8988T (cell line): ENCODE results near the gene TLCD1.
"Not testable (repeated sequence)": the region's sequence is repeated elsewhere in the genome, so short reads cannot be mapped to it uniquely, and the experiment has no call there.

ENCODE experiments used
- DNase-seq: peaks from one replicate; pipeline ENCODE4 v3.0.0; 2011

TLCD1 gene

DNA sequence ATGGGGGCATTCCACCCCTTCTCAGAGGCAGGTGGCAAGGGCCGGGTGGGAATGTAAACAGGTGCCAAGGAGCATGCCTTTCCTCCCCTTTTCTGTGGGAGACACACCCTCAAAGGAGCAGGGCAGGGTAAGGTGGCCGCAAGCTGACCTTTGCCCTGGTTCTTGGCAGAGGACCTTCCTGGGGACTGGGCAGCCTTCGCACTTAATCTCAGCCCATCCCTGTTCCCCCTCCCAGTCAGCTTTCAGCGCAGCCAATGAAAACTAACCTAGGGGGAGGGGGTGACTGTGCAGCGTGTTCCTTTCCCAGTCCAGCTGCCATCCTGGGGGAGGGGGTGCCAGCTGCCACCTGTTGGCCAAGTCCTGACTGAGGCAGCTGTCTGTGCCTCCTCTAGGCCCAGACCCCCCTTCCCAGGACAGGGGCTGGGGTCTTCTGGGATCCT lies 20.6 kb upstream of the TLCD1 start:
- DNase-seq: no peak

- DNase-seq: no peak
These were observed 19.9 kb upstream of the TLCD1 start for GRCh38 chr17:28745786-28746411.

- no peak for DNase-seq
These were observed 19.1 kb upstream of the TLCD1 start for GRCh38 chr17:28744972-28745785.

GRCh38 chr17:28744104-28744971 lies 18.3 kb upstream of the TLCD1 start:
- DNase-seq: peak; percentile 69

GRCh38 chr17:28743243-28744103 lies 17.4 kb upstream of the TLCD1 start, which contains the start of gene TRAF4:
TSS of gene TRAF4 (plus strand) at chr17:28744011. CDS start at chr17:28744113, 102 bp downstream.
- peak; percentile 98 for DNase-seq

GRCh38 chr17:28741358-28742349 lies 15.6 kb upstream of the TLCD1 start:
- DNase-seq: no peak

- no peak for DNase-seq
These were observed 14.6 kb upstream of the TLCD1 start for GRCh38 chr17:28740406-28741357.

- no peak for DNase-seq
These were observed 12.8 kb upstream of the TLCD1 start for GRCh38 chr17:28738680-28739384.

GRCh38 chr17:28737770-28738679 lies 12.0 kb upstream of the TLCD1 start:
- no peak for DNase-seq

DNA sequence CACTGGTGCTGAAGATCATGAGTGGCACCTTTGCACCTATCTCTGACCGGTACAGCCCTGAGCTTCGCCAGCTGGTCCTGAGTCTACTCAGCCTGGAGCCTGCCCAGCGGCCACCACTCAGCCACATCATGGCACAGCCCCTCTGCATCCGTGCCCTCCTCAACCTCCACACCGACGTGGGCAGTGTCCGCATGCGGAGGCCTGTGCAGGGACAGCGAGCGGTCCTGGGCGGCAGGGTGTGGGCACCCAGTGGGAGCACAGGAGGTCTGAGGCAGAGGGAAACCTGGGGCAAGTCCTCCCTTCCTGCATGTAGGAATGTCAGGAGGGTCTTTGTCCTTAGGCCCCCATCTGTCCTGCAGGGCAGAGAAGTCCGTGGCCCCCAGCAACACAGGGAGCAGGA lies 11.3 kb upstream of the TLCD1 start:
- DNase-seq: no peak

DNA sequence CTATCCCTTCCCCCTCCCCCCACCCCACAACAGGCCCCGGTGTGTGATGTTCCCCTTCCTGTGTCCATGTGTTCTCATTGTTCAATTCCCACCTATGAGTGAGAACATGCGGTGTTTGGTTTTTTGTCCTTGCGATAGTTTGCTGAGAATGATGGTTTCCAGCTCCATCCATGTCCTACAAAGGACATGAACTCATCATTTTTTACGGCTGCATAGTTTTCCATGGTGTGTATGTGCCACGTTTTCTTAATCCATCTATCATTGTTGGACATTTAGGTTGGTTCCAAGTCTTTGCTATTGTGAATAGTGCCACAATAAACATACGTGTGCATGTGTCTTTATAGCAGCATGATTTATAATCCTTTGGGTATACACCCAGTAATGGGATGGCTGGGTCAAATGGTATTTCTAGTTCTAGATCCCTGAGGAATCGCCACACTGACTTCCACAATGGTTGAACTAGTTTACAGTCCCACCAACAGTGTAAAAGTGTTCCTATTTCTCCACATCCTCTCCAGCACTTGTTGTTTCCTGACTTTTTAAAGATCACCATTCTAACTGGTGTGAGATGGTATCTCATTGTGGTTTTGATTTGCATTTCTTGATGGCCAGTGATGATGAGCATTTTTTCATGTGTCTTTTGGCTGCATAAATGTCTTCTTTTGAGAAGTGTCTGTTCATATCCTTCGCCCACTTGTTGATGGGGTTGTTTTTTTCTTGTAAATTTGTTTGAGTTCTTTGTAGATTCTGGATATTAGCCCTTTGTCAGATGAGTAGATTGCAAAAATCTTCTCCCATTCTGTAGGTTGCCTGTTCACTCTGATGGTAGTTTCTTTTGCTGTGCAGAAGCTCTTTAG lies 10.1 kb upstream of the TLCD1 start:
- DNase-seq: not testable (repeated sequence)

GRCh38 chr17:28735242-28735722 lies 9.2 kb upstream of the TLCD1 start:
- DNase-seq: no peak

- no peak for DNase-seq
These were observed 8.7 kb upstream of the TLCD1 start for GRCh38 chr17:28734712-28735241.

DNA sequence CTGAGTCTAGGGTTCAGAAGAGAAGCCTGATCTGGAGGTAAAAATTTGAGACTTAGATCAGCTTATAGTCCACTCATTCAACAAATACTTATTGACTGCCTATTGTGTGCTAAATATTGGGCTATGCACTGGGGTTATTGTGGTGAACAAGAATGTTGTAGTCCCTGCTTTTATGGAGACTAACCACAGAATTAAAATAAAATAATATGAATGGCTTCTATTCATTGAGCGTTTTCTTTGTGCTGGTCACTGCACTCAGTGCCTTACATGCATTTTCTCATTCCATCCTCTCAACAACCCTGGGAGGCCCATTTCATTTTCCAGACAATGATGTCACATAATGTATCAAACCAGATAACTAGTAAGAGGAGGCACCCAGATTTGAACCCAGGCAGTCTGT lies 7.3 kb upstream of the TLCD1 start:
- DNase-seq: no peak

DNA sequence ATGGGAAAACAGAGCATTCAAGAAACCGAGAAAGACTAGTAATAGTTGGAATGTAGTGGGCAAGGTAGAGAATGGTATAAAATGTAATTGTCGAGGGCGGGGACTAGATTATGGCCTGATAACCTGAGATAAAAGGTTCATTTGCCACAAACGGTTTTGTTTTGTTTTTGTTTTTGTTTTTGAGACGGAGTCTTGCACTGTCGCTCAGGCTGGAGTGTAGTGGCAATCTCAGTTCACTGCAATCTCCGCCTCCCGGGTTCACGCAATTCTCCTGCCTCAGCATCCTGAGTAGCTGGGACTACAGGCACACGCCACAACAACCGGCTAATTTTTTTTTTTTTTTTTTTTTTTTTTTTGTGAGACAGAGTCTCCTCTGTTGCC lies 3.9 kb upstream of the TLCD1 start:
- DNase-seq: no peak

GRCh38 chr17:28728364-28729200 lies 2.5 kb upstream of the TLCD1 start, which contains the start of gene NEK8:
TSS of gene NEK8 (plus strand) at chr17:28728788. CDS start at chr17:28728814, 26 bp downstream.
- DNase-seq: peak; percentile 96
